Progenitor cell of endocrine pancreas (in vitro differentiated cells): ENCODE results near the gene AGT. TPM values are rescaled to one million over a fixed set of nuclear protein-coding genes. Genes with fewer than 3 reads are reported as not detected.

ENCODE experiments used
- DNase-seq: peaks from one replicate; pipeline ENCODE4 v3.0.0; 2021; ENCODE audit warnings: low spot score; ENCODE audit not compliant: unreplicated experiment
- H3K27ac Mint-ChIP-seq: 2 replicates; pipeline ENCODE4 v1.8.0; 2021; ENCODE audit warnings: mild to moderate bottlenecking, moderate library complexity, mixed read lengths
- H3K27me3 Mint-ChIP-seq: 2 replicates; pipeline ENCODE4 v1.8.0; 2021; ENCODE audit warnings: mixed read lengths
- H3K36me3 Mint-ChIP-seq: 2 replicates; pipeline ENCODE4 v1.8.0; 2022; ENCODE audit warnings: mixed read lengths; ENCODE audit not compliant: insufficient read depth
- H3K4me1 Mint-ChIP-seq: 2 replicates; pipeline ENCODE4 v1.8.0; 2021; ENCODE audit warnings: low read depth, mixed read lengths
- H3K4me3 Mint-ChIP-seq: 2 replicates; pipeline ENCODE4 v1.8.0; 2021; ENCODE audit warnings: low read depth, mild to moderate bottlenecking, moderate library complexity, mixed read lengths
- H3K9me3 Mint-ChIP-seq: 2 replicates; pipeline ENCODE4 v1.8.0; 2021; ENCODE audit warnings: low read depth, mixed read lengths
- total RNA-seq: library from RNA; stranded (reverse); gene quantifications from 2 replicates; pipeline ENCODE4 v1.2.1, GENCODE V29; 2021
- TF ChIP-seq, protein P1 (sequence below): fragments of 200-600 bp; sonication (generic); IDR thresholded peaks from one replicate; pipeline ENCODE4 v1.5.0; 2021; ENCODE audit warnings: antibody characterized with exemption, mild to moderate bottlenecking; ENCODE audit not compliant: unreplicated experiment

AGT gene
- total RNA-seq, 1 donor from 2014 or later, result 12.5 TPM

DNA sequence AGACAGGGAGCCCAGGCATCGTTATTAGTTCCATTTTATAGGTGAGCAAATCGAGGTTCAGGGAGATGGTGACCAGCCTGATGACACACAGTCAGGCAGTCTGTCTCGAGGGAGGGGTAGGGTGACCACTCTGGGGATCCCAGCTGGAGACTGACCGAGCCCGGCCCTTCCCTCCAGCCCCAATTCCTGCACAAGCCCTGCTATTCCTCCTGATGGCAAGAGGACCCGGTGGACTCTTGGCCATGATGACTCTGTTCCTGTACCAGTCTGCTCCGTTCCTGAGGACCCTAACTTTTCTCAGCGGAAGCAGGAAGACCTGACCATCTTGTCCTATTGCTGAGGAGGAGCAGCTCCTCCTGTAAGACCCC lies 391 bp downstream of the AGT start:
- Mint-ChIP-seq H3K27me3 (no peaks in the 10 kb centered on the region), H3K27ac (peak overlapping the region; percentile 65), H3K9me3 (peaks cover 5% of the 10 kb centered on the region), H3K36me3 (peaks cover 2% of the 10 kb centered on the region), H3K4me1 (peaks cover 18% of the 10 kb centered on the region), H3K4me3 (no peak overlapping the region)
- no peak for DNase-seq
- TF ChIP-seq, protein P1, sequence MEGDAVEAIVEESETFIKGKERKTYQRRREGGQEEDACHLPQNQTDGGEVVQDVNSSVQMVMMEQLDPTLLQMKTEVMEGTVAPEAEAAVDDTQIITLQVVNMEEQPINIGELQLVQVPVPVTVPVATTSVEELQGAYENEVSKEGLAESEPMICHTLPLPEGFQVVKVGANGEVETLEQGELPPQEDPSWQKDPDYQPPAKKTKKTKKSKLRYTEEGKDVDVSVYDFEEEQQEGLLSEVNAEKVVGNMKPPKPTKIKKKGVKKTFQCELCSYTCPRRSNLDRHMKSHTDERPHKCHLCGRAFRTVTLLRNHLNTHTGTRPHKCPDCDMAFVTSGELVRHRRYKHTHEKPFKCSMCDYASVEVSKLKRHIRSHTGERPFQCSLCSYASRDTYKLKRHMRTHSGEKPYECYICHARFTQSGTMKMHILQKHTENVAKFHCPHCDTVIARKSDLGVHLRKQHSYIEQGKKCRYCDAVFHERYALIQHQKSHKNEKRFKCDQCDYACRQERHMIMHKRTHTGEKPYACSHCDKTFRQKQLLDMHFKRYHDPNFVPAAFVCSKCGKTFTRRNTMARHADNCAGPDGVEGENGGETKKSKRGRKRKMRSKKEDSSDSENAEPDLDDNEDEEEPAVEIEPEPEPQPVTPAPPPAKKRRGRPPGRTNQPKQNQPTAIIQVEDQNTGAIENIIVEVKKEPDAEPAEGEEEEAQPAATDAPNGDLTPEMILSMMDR, result no peak

- peaks cover 18% of the 10 kb centered on the region for H3K4me1 Mint-ChIP-seq
- no peaks in the 10 kb centered on the region for H3K27me3 Mint-ChIP-seq
- peak overlapping the region; percentile 1 for H3K27ac Mint-ChIP-seq
- TF ChIP-seq, protein P1, result no peak
- H3K36me3 Mint-ChIP-seq, result peaks cover 2% of the 10 kb centered on the region
- no peak for DNase-seq
- no peak overlapping the region for H3K4me3 Mint-ChIP-seq
- H3K9me3 Mint-ChIP-seq, result peaks cover 5% of the 10 kb centered on the region
Observed at GRCh38 chr1:230713138-230713537, 784 bp downstream of the AGT start.

GRCh38 chr1:230712470-230712942 lies 1.4 kb downstream of the AGT start:
- no peak for DNase-seq
- H3K36me3 Mint-ChIP-seq, result peaks cover 2% of the 10 kb centered on the region
- H3K27ac Mint-ChIP-seq, result peak overlapping the region; percentile 20

DNA sequence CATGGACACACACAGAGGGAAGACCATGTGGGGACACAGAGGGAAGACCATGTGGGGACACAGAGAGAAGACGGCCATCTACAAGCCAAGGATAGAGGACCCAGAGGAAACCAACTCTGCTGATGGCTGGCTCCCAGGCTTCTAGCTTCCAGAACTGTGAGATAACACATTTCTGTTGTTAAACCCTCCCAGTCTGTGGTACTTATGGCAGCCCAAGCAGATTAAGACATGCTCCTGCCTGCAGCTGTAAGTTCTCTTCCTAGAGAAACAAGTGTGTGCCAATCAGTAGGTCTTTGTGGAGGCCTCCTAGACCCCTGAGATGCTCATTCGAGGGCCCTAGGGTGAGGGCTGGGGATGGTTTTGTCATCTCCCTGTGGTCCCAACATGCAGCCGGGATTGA lies 2.7 kb downstream of the AGT start:
- TF ChIP-seq, protein P1, result no peak
- no peaks in the 10 kb centered on the region for H3K36me3 Mint-ChIP-seq
- H3K27me3 Mint-ChIP-seq, result no peaks in the 10 kb centered on the region
- H3K4me3 Mint-ChIP-seq, result no peak overlapping the region
- peaks cover 18% of the 10 kb centered on the region for H3K4me1 Mint-ChIP-seq
- no peak overlapping the region for H3K27ac Mint-ChIP-seq
- no peaks in the 10 kb centered on the region for H3K9me3 Mint-ChIP-seq
- no peak for DNase-seq

More at GRCh38 chr1:230712470-230712942, 1.4 kb downstream of the AGT start:
- H3K27me3 Mint-ChIP-seq, result no peaks in the 10 kb centered on the region
- peaks cover 18% of the 10 kb centered on the region for H3K4me1 Mint-ChIP-seq
- TF ChIP-seq, protein P1, result no peak
- H3K4me3 Mint-ChIP-seq, result no peak overlapping the region
- peaks cover 5% of the 10 kb centered on the region for H3K9me3 Mint-ChIP-seq

DNA sequence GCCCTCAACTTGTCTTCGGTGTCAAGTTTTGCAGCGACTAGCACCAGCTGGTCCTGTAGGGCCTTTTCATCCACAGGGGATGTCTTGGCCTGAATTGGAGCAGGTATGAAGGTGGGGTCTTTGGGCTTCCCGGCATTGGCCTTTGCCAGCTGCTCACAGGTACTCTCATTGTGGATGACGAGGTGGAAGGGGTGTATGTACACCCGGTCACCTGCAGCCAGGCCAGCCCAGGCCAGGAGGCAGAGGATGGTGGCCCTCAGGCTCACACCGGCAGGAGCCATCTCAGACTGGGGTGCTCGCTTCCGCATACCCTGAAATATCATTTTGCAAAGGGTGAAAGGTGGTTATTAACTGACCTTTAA lies 3.4 kb downstream of the AGT start:
- Mint-ChIP-seq H3K9me3 (no peaks in the 10 kb centered on the region), H3K27me3 (no peaks in the 10 kb centered on the region), H3K4me3 (no peak overlapping the region), H3K27ac (no peak overlapping the region), H3K4me1 (peaks cover 18% of the 10 kb centered on the region), H3K36me3 (no peaks in the 10 kb centered on the region)
- no peak for DNase-seq
- TF ChIP-seq, protein P1, result no peak
